HL-60 (cell line): ENCODE measurements around the gene SIN3B.

Source experiments
- DNase-seq, 2 experiments: peaks; one replicate each; pipeline ENCODE4 v3.0.0-alpha.2; 2010 to 2020; ENCODE audit warnings: low read depth in 1 of 2, low spot score in 1 of 2
- H3K27ac ChIP-seq: fragments of 250-450 bp; sonication (Bioruptor Pico); replicated peaks from 2 replicates; pipeline ENCODE4 v1.5.1; 2020; ENCODE audit warnings: mild to moderate bottlenecking, moderate library complexity
- H3K27me3 ChIP-seq: fragments of 250-450 bp; sonication (Bioruptor Pico); 2 replicates; pipeline ENCODE4 v1.5.1; 2021; ENCODE audit warnings: mild to moderate bottlenecking, moderate library complexity; ENCODE audit not compliant: insufficient read depth, poor library complexity, severe bottlenecking
- H3K4me3 ChIP-seq: replicated peaks from 2 replicates; pipeline ENCODE4 v1.5.1; 2011; ENCODE audit warnings: mild to moderate bottlenecking, control low read depth, low read length; ENCODE audit not compliant: insufficient read depth
- CTCF ChIP-seq: IDR thresholded peaks from one replicate; pipeline ENCODE4 v1.5.1; 2011; ENCODE audit warnings: low read length, control low read depth, inconsistent platforms; ENCODE audit not compliant: insufficient read depth
- GABPA ChIP-seq: IDR thresholded peaks from 2 replicates; pipeline ENCODE4 v1.6.1; 2012; ENCODE audit warnings: low read depth
- POLR2AphosphoS5 ChIP-seq: IDR thresholded peaks from 2 replicates; pipeline ENCODE4 v1.6.1; 2012; ENCODE audit warnings: low read depth
- REST ChIP-seq: IDR thresholded peaks from 2 replicates; pipeline ENCODE4 v1.6.1; 2012; ENCODE audit warnings: low read depth; ENCODE audit not compliant: insufficient replicate concordance
- SPI1 ChIP-seq: IDR thresholded peaks from 2 replicates; pipeline ENCODE4 v1.6.1; 2012; ENCODE audit warnings: low read depth, mild to moderate bottlenecking, borderline replicate concordance

Gene SIN3B

GRCh38 chr19:16841391-16841926 lies 12.3 kb downstream of the SIN3B start:
- no peak overlapping the region for H3K4me3 ChIP-seq
- no peak overlapping the region for H3K27ac ChIP-seq
- no peak for DNase-seq
- TF ChIP-seq GABPA (no peak), REST (no peak), POLR2AphosphoS5 (no peak), CTCF (no peak), SPI1 (no peak)
- no peaks in the 10 kb centered on the region for H3K27me3 ChIP-seq

GRCh38 chr19:16846901-16847300 lies 17.7 kb downstream of the SIN3B start:
- DNase-seq, result no peak
- H3K27me3 ChIP-seq, result no peaks in the 10 kb centered on the region
- H3K27ac ChIP-seq, result no peak overlapping the region
- H3K4me3 ChIP-seq, result no peak overlapping the region
- TF ChIP-seq POLR2AphosphoS5 (no peak), SPI1 (no peak), GABPA (no peak), REST (no peak), CTCF (no peak)

GRCh38 chr19:16847430-16847829 lies 18.2 kb downstream of the SIN3B start:
- no peak for TF ChIP-seq GABPA
- no peaks in the 10 kb centered on the region for H3K27me3 ChIP-seq
- H3K4me3 ChIP-seq, result no peak overlapping the region
- no peak for DNase-seq
- no peak overlapping the region for H3K27ac ChIP-seq

- Histone ChIP-seq H3K27me3 (no peaks in the 10 kb centered on the region), H3K27ac (no peak overlapping the region), H3K4me3 (no peak overlapping the region)
- TF ChIP-seq REST, result no peak
- no peak for TF ChIP-seq SPI1
- no peak for TF ChIP-seq POLR2AphosphoS5
- no peak for TF ChIP-seq CTCF
- TF ChIP-seq GABPA, result no peak
- DNase-seq, result no peak
Observed at GRCh38 chr19:16849168-16849567, 20.0 kb downstream of the SIN3B start.
